Erythroblast (primary cell): ENCODE measurements around the gene CARM1.

Source experiments
- GATA1 ChIP-seq: IDR thresholded peaks from 2 replicates; pipeline ENCODE4 v1.6.1; 2011; ENCODE audit warnings: low read depth, mild to moderate bottlenecking, control low read depth, low read length, moderate library complexity
- POLR2A ChIP-seq: IDR thresholded peaks from 2 replicates; pipeline ENCODE4 v1.6.1; 2011; ENCODE audit warnings: mild to moderate bottlenecking, low read length

DNA sequence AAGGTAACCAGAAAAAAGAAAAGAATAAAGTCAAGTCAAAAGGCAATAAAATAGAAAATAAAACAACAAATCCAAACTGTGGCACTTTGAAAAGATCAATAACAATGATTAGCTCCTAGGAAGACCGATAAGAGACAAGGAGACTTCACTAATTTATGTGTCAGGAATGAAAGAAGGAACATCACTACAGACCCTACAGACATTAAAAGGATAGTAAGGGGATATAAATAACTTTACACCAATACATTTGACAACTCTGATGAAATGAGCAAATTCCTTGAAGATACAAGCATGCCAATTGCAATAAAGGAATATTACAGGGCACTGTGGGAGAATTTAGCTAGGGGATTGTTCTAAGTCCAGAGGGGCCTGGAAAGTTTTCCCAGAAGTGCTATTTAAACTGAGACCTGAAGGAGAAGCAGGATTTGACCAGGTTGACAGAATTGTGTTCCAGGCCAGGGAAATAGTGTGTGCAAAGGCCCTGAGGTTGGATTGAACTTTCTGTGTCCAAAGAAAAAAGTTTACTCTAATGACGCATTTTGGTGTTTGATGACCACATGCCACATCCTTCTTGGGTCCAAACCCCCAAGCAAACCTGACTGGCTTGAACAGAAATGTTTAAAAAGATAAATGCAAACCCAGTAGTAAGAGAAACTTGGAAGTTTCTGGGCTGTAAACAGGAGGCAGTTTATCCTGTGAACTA, 24.7 kb upstream of the CARM1 start:
- TF ChIP-seq POLR2A: no peak
- no peak for TF ChIP-seq GATA1
